GM12873 (cell line): Measurements from ENCODE around the gene MKLN1.

ENCODE experiments used
- CTCF ChIP-seq: IDR thresholded peaks from 2 replicates; pipeline ENCODE4 v1.5.1; 2012; ENCODE audit warnings: low read depth, mild to moderate bottlenecking, moderate library complexity, low read length, control low read depth; ENCODE audit not compliant: insufficient read depth; ENCODE audit errors: missing control alignments

MKLN1 gene

GRCh38 chr7:131358636-131359035 lies 31.0 kb downstream of the MKLN1 start:
- TF ChIP-seq CTCF: no peak

- no peak for TF ChIP-seq CTCF
Measured at GRCh38 chr7:131359136-131359776, 31.6 kb downstream of the MKLN1 start.

GRCh38 chr7:131363719-131364118 lies 36.0 kb downstream of the MKLN1 start:
- TF ChIP-seq CTCF: no peak

- TF ChIP-seq CTCF: no peak
Measured at GRCh38 chr7:131364767-131365344, 37.2 kb downstream of the MKLN1 start.

GRCh38 chr7:131365838-131366237 lies 38.2 kb downstream of the MKLN1 start:
- TF ChIP-seq CTCF: no peak

GRCh38 chr7:131369354-131369753 lies 41.7 kb downstream of the MKLN1 start:
- no peak for TF ChIP-seq CTCF

GRCh38 chr7:131370523-131370968 lies 42.9 kb downstream of the MKLN1 start:
- TF ChIP-seq CTCF: no peak
